HK-2 (cell line): ENCODE results near the gene SPTLC3.

Experiments
- DNase-seq: peaks from one replicate; pipeline ENCODE4 v3.0.0-alpha.2; 2018; ENCODE audit not compliant: unreplicated experiment

The SPTLC3 gene

GRCh38 chr20:13139459-13140150, 130.8 kb downstream of the SPTLC3 start:
- no peak for DNase-seq

DNA sequence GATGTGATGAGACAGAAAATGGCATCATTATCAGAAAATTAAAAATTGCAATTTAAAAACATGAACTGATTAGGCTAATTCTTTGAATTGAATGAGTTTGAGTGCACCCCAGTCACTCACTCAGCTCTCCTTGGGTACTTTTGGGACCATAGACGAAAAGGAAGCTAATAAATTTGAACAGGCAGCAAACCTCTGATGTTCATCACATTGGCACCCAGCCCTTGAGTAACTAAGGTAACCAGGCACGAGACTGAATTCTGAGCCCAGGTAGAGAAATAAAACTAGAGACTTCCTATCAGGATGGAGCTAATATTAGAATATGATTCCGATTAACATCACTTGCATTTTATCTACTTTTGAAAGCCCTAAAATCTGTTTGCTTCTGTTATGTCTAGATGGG, 131.4 kb downstream of the SPTLC3 start:
- DNase-seq, result no peak

GRCh38 chr20:13140775-13141174, 132.0 kb downstream of the SPTLC3 start:
- DNase-seq, result no peak

DNA sequence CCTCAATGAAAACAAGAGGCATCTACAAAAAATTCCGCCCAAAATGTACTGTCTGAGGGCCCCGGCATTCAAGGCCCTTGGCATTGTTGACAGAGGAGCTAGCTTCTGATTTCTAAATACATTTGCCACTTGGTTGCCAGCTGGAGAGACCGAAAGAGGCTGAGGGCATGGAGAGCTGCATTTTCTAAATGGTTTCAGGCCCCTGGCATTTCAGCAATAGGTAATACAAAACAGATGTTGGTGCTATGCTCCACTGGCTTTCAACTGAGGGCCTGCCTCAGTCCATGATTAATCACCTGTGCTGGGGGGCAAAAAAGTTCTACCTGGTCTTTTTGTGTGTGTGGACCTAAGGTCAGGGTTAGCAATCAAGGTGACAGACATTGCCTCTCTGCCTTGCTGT, 132.8 kb downstream of the SPTLC3 start:
- no peak for DNase-seq

DNA sequence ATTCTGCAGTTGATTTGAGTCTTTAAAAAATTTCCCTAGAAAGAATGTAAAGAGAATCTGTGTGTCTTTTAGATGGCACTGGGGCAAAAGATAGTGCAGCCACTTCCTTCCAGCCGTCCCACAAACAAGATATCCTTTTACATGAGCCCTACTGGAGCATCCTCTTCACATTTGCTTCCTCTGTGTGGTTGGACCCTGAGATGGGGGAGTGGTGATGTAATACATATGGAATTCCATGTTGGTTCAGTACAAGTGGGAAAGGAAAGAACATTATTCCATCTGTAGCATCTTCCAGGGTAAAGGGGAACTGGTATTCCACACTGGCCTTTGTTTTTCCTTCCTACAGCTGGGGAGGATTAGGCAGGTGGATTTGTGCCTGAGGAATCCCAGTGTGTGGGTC, 133.4 kb downstream of the SPTLC3 start:
- DNase-seq, result peak; percentile 14

- no peak for DNase-seq
Observed at GRCh38 chr20:13147071-13147963, 138.5 kb downstream of the SPTLC3 start.

GRCh38 chr20:13147971-13148370, 139.2 kb downstream of the SPTLC3 start:
- DNase-seq, result no peak

- DNase-seq, result no peak
Observed at GRCh38 chr20:13148402-13148801, 139.6 kb downstream of the SPTLC3 start.

DNA sequence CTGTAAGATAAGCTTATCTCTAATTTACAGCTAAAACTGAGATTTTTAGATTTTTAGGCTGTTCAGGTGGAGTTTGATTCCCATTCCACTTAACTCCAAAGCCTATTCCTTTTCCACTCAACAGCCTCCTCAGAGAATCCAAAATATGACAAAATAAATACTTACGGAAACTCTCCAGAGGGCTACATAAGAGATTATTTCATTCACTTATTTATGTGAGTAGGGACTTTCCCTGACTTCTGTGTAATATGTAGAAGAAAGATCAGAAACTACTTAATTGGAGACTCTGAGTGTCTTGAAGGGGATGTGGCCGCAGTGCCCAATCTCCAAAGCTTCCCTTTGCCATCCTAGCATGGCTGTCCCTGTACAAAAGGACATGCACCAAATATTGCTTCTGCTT, 140.2 kb downstream of the SPTLC3 start:
- DNase-seq, result no peak

DNA sequence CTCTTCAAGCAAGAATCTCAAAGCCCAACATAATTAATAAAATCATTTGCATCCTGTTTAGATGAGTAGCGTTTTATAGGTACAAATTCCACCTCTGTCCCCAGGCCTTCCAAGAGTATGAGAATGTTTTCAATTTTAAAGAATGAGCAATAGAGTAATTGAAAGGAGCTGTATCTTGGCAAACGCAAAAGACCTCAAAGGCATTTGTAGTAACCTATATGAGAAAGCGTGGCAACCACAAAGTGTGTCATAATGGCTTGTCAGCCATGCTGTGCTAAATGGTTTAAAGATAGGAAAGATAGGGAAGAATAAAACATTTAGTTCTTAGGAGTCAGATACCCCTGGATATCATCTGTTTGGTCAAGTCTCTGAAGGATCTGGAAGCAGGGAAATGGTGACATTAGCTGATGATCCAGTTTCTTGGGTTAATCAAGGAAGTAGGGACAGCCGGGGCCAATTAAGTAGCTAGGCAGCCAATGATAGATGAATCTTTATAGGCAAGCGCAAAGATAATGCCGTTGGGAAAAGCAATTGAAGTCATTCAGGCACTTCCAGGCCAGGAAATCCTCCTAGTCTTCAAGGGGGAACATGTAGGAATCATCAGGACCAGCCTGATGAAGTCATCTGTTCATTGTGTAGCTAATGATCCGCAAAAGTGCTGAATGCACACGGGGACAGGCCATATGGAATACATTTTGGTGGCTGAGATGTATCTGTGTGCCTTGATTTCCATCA, 140.8 kb downstream of the SPTLC3 start:
- DNase-seq, result no peak

DNA sequence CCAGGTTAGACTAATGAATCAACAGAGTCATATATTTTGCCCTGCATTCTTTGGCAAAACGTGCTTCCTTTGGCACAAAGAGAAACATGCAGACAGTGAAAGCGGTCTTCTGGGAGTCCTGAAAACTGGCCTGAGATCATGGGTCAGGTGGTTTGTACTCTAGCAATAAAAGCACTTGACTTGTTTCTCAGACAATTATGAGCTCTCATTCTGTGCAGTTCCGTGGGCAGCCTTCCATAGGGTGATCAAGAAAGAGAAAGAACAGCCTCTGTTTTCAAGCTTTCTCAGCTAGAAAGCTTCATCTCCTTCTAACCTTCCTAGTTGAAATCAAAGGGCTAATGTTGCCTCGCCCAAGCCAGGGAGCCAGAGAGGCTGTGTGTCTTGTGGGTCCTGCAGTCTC, 149.6 kb downstream of the SPTLC3 start:
- no peak for DNase-seq

DNA sequence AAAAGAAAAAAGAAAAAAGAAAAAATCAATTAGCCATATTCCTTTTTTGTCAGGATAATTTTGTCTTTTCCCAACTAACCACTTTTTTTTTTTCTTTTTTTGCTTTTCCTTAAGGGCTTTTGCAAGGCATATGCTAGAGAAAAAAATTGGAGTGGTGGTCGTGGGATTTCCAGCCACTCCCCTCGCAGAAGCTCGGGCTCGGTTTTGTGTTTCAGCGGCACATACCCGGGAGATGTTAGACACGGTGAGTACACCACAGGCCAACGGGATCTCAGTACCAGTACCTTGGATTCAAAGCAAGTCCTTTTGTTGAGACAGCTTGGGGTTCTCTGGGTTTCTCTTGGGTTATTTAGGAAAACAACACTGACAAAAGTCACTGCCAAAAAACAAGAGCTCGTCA, 151.1 kb downstream of the SPTLC3 start:
- DNase-seq, result no peak

- DNase-seq, result no peak
Observed at GRCh38 chr20:13165203-13165602, 156.4 kb downstream of the SPTLC3 start.

- DNase-seq, result no peak
Observed at GRCh38 chr20:13166011-13166410, 157.2 kb downstream of the SPTLC3 start.

- DNase-seq, result no peak
Observed at GRCh38 chr20:13166437-13166836, 157.7 kb downstream of the SPTLC3 start.

- DNase-seq, result no peak
Observed at GRCh38 chr20:13169086-13169485, 160.3 kb downstream of the SPTLC3 start.

- DNase-seq, result no peak
Observed at GRCh38 chr20:13170771-13171170, 162.0 kb downstream of the SPTLC3 start.

DNA sequence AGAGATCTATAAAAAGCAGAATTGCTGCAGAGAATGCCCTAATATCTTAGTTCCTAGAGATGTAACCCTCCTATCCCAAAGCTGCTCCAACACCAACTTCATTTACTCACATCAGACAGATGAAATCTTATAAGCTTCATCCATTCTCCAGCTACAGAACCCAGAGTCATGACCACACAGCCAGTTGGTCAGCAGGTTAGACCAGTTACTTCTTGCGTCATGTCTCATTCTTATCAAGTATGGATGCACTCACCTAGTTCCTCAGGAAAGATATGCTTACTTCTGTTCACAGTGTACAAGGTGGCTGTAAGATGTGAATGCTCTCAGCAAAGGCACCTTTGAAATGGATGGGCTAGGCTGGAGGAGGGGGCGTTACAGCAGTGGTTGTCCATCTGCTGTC, 164.4 kb downstream of the SPTLC3 start:
- DNase-seq, result no peak

DNA sequence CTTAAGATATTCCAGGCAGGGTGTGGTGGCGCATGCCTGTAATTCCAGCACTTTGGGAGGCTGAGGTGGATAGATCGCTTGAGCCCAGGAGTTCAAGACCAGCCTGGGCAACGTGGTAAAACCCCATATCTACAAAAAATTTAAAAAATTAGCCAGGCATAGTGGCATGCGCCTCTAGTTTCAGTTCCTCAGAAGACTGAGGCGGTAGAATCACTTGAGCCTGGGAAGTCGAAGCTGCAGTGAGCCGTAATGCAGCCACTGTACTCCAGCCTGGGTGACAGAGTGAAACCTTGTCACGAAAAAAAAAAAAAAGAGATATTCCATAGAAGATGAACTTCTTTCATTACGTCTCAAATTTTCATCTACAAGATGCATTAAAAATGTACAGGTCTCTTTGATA, 165.6 kb downstream of the SPTLC3 start:
- DNase-seq, result no peak

GRCh38 chr20:13180986-13181889, 172.5 kb downstream of the SPTLC3 start:
- no peak for DNase-seq

DNA sequence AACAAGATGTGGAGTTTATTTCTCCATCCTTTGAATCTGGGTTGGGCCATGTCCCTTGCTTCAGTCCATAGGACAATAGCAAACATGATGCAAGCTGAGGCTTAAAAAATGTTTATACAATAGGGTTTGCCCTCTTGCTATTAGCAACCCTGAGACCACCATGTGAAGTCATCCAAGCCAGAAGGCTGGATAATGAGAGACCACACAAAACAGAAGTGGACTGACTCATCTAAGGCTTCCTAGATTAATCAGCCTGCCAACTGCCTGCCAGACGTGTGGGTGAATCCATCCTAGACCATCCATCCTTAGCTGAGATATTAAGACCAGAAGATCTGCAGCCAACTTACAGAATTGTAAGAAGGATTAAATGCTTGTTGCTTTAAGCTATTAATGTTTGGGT, 174.2 kb downstream of the SPTLC3 start:
- no peak for DNase-seq
